Testis (tissue), 2 donors: ENCODE measurements around the gene CDK5RAP1.

ENCODE experiments used
- CTCF ChIP-seq, 3 experiments: fragments of 450-650 bp in 2 of 3; fragments of 200-600 bp in 1 of 3; sonication (generic) in 1 of 3; IDR thresholded peaks; one replicate each; pipeline ENCODE4 v1.5.1; 2016 to 2019; ENCODE audit warnings: antibody characterized with exemption in 3 of 3, mild to moderate bottlenecking in 2 of 3, moderate library complexity in 1 of 3
- POLR2A ChIP-seq: fragments of 450-650 bp; IDR thresholded peaks from one replicate; pipeline ENCODE4 v1.6.1; 2017; ENCODE audit warnings: antibody characterized with exemption, mild to moderate bottlenecking, moderate library complexity

DNA sequence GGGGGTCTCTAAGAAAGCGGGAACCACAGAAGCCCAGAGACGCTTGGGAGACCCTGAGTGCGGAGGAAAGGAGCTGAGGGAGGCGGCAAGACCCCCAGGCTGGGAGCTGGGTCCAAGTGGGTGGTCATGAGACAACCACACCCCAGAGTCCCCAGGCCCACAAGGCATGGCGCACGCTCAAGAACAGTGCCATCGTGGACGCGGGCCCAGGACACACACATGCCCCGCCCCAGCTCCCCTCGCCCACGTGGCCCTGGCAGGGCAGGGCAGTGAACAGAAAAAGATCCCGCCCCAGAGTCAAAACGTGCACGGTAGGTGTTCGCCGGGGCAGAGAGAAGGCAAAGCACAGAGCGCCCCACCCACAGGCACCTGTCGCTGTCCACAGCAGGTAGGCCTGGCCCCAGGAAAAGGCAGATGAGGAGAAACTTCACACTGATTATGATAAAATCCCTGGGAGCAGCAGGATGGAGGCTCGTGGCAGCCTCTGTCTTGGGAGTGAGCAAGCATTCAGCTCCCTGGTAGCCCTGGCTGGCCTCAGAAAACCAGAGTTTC is 68.3 kb downstream of the CDK5RAP1 start:
- no peak for TF ChIP-seq CTCF (IDR thresholded peaks at IDR 0.05)
- TF ChIP-seq POLR2A = no peak
